Panc1 (cell line): Measurements from ENCODE around the gene ARHGEF6. TPM values are rescaled to one million over a fixed set of nuclear protein-coding genes. Genes with fewer than 3 reads are reported as not detected.

Source experiments
- ATAC-seq: fragments of 200-7000 bp; cut with Tn5 transposase; 2 replicates; pipeline ENCODE4 v1.9.1; 2020; ENCODE audit warnings: mild to moderate bottlenecking, moderate library complexity
- BruUV-seq: library from RNA; stranded (reverse); fragments of 400-500 nt; replicated peaks from 2 replicates; lab custom pipeline; 2021; lab: Mats Ljungman, UMichigan
- CTCF ChIA-PET: fragments of 300-600 bp; sonication (Branson Sonifier 250); formaldehyde crosslinking; loops from one replicate; lab custom pipeline; 2022; ENCODE audit warnings: antibody characterized with exemption; lab: Charles Lee
- POLR2A ChIA-PET: fragments of 300-600 bp; sonication (Branson Sonifier 250); formaldehyde crosslinking; loops from one replicate; lab custom pipeline; 2022; ENCODE audit warnings: antibody characterized with exemption; lab: Charles Lee
- DNase-seq: peaks from one replicate; pipeline ENCODE4 v3.0.0-alpha.2; 2010; ENCODE audit warnings: low read depth, low spot score
- H3K27ac ChIP-seq: 2 replicates; pipeline ENCODE4 v1.5.1; 2011; ENCODE audit warnings: mild to moderate bottlenecking, low read length, inconsistent platforms
- H3K27me3 ChIP-seq: fragments of 200-500 bp; sonication (Bioruptor generic); 2 replicates; pipeline ENCODE4 v1.6.0; 2014; ENCODE audit warnings: low read length, inconsistent platforms; ENCODE audit not compliant: control insufficient read depth, insufficient read depth
- H3K36me3 ChIP-seq: fragments of 200-500 bp; sonication (Bioruptor generic); 2 replicates; pipeline ENCODE4 v1.5.1; 2014; ENCODE audit warnings: inconsistent platforms, mild to moderate bottlenecking, low read length, moderate library complexity; ENCODE audit not compliant: control insufficient read depth, insufficient read depth
- H3K4me1 ChIP-seq: 2 replicates; pipeline ENCODE4 v1.5.1; 2011; ENCODE audit warnings: inconsistent platforms, mild to moderate bottlenecking, low read length, moderate library complexity; ENCODE audit not compliant: control insufficient read depth, insufficient read depth
- H3K4me3 ChIP-seq, 2 experiments: 2 replicates each; pipeline ENCODE4 v1.5.1; 2011 to 2012; ENCODE audit warnings: low read depth in 2 of 2, low read length in 2 of 2, mild to moderate bottlenecking in 2 of 2, inconsistent platforms in 1 of 2, moderate library complexity in 1 of 2
- H3K9me3 ChIP-seq: fragments of 200-500 bp; sonication (Bioruptor generic); 2 replicates; pipeline ENCODE4 v1.5.1; 2014; ENCODE audit warnings: low read depth, mild to moderate bottlenecking, inconsistent platforms, low read length, moderate library complexity; ENCODE audit not compliant: control insufficient read depth, insufficient read depth
- POLR2AphosphoS5 ChIP-seq: IDR thresholded peaks from 2 replicates; pipeline ENCODE4 v1.6.1; 2012; ENCODE audit warnings: mild to moderate bottlenecking, low read depth, low read length, moderate library complexity
- REST ChIP-seq, 2 experiments: IDR thresholded peaks; 2 replicates each; pipeline ENCODE4 v1.6.1; 2011 to 2012; ENCODE audit warnings: low read depth in 2 of 2, control low read depth in 1 of 2, low read length in 1 of 2, mild to moderate bottlenecking in 1 of 2, moderate library complexity in 1 of 2; ENCODE audit not compliant: insufficient read depth in 1 of 2
- SIN3A ChIP-seq: IDR thresholded peaks from 2 replicates; pipeline ENCODE4 v1.6.1; 2012; ENCODE audit warnings: low read depth, mild to moderate bottlenecking, low read length, moderate library complexity, borderline replicate concordance; ENCODE audit not compliant: insufficient read depth
- TCF7L2 ChIP-seq: IDR thresholded peaks from 2 replicates; pipeline ENCODE4 v1.6.1; 2011; ENCODE audit warnings: mild to moderate bottlenecking, low read depth, low read length, inconsistent platforms
- in situ Hi-C: cut with HindIII; loops from 2 replicates; pipeline ENCODE4 v1.10.0; 2016; ENCODE audit warnings: low sequenced_read_pairs, low pct_unique_long_range_greater_than_20kb
- intact Hi-C: fragments of 100-400 bp; cut with micrococcal nuclease; formaldehyde crosslinking; loops from one replicate; pipeline ENCODE4 v1.10.0; 2022; ENCODE audit not compliant: unreplicated experiment
- total RNA-seq: library from RNA; stranded (reverse); gene quantifications from one replicate; pipeline ENCODE4 v1.2.1, GENCODE V29; 2021; ENCODE audit not compliant: unreplicated experiment
- TF ChIP-seq, protein P1 (sequence below): fragments of 450-650 bp; IDR thresholded peaks from 2 replicates; pipeline ENCODE4 v1.5.1; 2017; ENCODE audit warnings: mild to moderate bottlenecking

The ARHGEF6 gene
- total RNA-seq, 1 experiment from 2014 or later = 35.5 TPM

GRCh38 chrX:136819031-136819703, 38.4 kb upstream of the ARHGEF6 start:
- Histone ChIP-seq H3K27ac (peak overlapping the region; percentile 14; the same call in 1 of the 2 replicates), H3K9me3 (no peaks in the 10 kb centered on the region), H3K4me1 (no peaks in the 10 kb centered on the region; the same call in 1 of the 2 replicates), H3K27me3 (no peaks in the 10 kb centered on the region), H3K36me3 (no peaks in the 10 kb centered on the region), H3K4me3 (no peak overlapping the region)
- in situ Hi-C loops = no loop called here
- BruUV-seq = no TSS peak
- TF ChIP-seq POLR2AphosphoS5 (no peak), REST (IDR thresholded peaks at IDR 0.05; ENCODE audit: insufficient read depth in 1 of 2, low read depth in 2 of 2, low read length in 1 of 2) (no peak), TCF7L2 (no peak)
- TF ChIP-seq, protein P1, sequence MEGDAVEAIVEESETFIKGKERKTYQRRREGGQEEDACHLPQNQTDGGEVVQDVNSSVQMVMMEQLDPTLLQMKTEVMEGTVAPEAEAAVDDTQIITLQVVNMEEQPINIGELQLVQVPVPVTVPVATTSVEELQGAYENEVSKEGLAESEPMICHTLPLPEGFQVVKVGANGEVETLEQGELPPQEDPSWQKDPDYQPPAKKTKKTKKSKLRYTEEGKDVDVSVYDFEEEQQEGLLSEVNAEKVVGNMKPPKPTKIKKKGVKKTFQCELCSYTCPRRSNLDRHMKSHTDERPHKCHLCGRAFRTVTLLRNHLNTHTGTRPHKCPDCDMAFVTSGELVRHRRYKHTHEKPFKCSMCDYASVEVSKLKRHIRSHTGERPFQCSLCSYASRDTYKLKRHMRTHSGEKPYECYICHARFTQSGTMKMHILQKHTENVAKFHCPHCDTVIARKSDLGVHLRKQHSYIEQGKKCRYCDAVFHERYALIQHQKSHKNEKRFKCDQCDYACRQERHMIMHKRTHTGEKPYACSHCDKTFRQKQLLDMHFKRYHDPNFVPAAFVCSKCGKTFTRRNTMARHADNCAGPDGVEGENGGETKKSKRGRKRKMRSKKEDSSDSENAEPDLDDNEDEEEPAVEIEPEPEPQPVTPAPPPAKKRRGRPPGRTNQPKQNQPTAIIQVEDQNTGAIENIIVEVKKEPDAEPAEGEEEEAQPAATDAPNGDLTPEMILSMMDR = no peak
- DNase-seq (no peak), ATAC-seq (no peak)
- CTCF ChIA-PET = interaction anchor here (0.7 kb wide), 1 partner anchor 12 kb away, joined by 3 read pairs; no protein-coding TSS in a partner anchor
- intact Hi-C loops = no loop called here
- POLR2A ChIA-PET = no interaction called here

- intact Hi-C loops = no loop called here
- no peak overlapping the region; the same call in 1 of the 2 replicates for H3K27ac ChIP-seq
Measured at GRCh38 chrX:136816975-136817374, 36.2 kb upstream of the ARHGEF6 start.

More at GRCh38 chrX:136816975-136817374, 36.2 kb upstream of the ARHGEF6 start:
- Histone ChIP-seq H3K36me3 (no peaks in the 10 kb centered on the region), H3K9me3 (no peaks in the 10 kb centered on the region), H3K4me3 (no peak overlapping the region), H3K27me3 (no peaks in the 10 kb centered on the region), H3K4me1 (no peaks in the 10 kb centered on the region)
- ChIA-PET POLR2A (no interaction called here), CTCF (no interaction called here)
- TF ChIP-seq POLR2AphosphoS5 = no peak
- no peak for TF ChIP-seq SIN3A
- TF ChIP-seq REST (IDR thresholded peaks at IDR 0.05; ENCODE audit: insufficient read depth in 1 of 2, low read depth in 2 of 2, low read length in 1 of 2) = no peak
- TF ChIP-seq, protein P1 = no peak
- TF ChIP-seq TCF7L2 = no peak
- BruUV-seq = no TSS peak
- DNase-seq (peak; percentile 17), ATAC-seq (peak; percentile 45; the same call in 1 of the 2 replicates)
- in situ Hi-C loops = no loop called here
